ENCODE measurements around the gene TBC1D3E. TPM values are rescaled to one million over a fixed set of nuclear protein-coding genes. Genes with fewer than 3 reads are reported as not detected.
"Not testable (repeated sequence)": the region's sequence is repeated elsewhere in the genome, so short reads cannot be mapped to it uniquely, and the experiment has no call there.

Gene TBC1D3E
- polyA plus RNA-seq (ENCODE audit: insufficient read length in 4 of 4) = not detected

DNA sequence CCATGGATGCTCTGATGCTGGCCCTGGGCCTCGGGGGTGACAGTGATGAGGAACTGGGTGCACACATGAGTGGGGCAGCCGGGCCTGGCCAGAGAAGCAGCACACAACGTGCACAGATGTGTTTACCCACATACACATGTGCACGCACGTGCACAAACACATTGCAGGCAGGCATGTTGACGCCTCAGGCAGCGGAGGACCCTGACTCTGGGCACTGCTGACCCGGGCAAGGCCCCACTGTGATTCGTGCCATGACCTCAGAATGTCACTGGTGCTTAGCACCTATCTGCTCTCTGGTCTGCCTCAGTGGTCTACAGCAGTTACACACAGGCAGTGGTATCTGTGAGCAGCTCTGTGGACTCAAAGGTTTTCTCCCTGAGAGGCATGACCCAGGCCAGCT, at the start of gene TBC1D3E:
TBC1D3E (plus strand) TSS at position 301 of the 400 bp plus-strand sequence. CDS start 1,545 bp downstream, outside the sequence.
- DNase-seq (ENCODE audit: low read depth in 4 of 4, low spot score in 3 of 4) = not testable (repeated sequence)

DNA sequence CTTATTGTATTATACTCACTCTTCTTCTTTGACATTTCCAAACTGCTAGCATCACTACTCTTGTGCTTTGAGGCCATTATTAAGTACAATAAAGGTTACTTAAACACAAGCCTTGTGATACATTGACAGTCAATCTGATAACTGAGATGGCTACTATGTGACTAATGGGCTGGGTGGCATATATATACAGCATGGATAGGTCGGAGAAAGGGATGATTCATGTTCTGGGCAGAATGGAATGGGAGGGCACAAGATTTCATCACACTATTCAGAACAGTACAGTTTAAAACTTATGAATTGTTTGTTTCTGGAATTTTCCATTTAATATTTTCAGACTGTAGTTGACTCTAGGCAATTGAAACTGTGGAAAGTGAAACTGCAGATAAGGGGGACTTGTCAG, 40.4 kb upstream of the TBC1D3E start:
- DNase-seq (ENCODE audit: low read depth in 4 of 4, low spot score in 3 of 4) = not testable (repeated sequence)

DNA sequence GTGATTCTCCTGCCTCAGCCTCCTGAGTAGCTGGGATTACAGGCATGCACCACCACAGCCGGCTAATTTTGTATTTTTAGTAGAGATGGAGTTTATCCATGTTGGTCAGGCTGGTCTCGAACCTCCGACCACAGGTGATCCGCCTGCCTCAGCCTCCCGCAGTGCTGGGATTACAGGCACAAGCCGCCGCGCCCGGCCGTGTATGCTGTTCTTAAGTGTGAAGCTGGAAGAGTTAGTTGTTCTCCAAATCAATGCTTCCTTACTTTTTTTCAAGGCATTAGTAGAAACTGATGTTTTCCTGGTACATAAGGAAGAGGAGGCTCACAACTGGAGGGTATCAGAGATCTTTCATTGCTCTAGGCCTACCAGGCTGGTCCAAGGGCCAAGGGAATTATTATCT, 39.6 kb upstream of the TBC1D3E start:
- DNase-seq (ENCODE audit: low read depth in 4 of 4, low spot score in 3 of 4) = not testable (repeated sequence)

DNA sequence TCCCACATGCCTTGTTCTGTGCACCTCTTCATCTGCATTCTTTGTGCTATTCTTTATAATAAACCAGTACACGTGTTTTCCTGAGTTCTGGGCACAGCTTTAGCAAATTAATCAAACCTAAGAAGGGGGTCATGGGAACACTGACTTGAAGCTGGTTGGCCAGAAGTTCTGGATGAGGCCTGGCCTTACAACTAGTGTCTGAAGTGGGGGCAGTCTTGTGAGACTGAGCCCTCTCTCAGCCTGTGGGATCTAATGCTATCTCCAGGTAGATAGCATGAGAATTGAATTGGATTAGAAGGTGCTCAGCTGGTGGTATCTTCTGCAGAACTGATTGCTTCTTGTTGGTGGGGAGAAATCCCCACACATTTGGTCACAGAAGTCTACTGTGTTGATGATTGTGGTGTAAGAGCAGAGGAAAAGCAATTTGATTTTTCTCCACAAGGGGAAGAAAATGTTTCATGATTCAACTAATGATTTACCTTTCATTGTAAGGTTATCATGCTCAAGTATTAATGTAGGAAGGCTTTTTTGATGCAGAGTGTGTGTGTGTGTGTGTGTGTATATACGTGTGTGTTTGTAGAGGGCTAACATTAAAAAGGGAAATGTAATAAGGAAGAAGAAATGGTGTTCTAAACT, 33.6 kb upstream of the TBC1D3E start:
- DNase-seq (ENCODE audit: low read depth in 4 of 4, low spot score in 3 of 4) = not testable (repeated sequence)

DNA sequence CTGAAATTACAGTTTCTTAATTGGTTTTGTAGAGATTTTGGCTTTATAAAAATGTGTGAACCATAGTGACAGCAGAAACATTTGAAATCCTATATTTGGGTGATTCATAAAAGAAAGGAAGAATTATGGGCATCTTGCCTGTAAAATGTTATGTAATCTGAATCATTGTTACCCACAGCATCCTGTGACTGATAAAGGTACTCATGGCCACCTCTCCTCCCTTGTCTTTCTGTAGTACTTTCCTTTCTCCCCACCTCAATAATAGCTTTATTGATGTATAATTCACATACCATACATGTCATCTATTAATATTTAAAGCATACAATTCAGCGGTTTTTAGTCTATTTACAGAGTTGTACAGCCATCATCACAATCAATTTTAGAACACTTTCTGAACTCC, 28.5 kb upstream of the TBC1D3E start:
- DNase-seq (ENCODE audit: low read depth in 4 of 4, low spot score in 3 of 4) = not testable (repeated sequence)

DNA sequence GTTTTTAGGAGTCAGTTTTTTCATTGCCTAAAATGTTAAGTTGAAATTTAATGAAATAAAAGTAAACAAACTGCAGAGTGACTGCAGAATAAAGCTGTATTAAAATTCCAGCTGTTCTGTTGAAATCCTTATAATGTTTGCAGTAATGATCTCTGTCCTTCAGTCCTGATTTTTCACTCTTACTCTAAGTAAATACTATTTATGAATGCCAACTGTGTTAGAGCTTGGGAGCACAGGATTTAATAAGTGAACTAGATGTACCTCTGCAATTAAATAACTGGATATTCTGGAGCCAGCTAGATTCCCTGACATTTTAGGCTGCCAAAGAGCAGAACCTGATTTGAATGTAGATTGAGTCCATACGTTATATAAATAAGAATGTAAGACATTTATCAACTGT, 7.9 kb upstream of the TBC1D3E start:
- not testable (repeated sequence) for DNase-seq (ENCODE audit: low read depth in 4 of 4, low spot score in 3 of 4)

DNA sequence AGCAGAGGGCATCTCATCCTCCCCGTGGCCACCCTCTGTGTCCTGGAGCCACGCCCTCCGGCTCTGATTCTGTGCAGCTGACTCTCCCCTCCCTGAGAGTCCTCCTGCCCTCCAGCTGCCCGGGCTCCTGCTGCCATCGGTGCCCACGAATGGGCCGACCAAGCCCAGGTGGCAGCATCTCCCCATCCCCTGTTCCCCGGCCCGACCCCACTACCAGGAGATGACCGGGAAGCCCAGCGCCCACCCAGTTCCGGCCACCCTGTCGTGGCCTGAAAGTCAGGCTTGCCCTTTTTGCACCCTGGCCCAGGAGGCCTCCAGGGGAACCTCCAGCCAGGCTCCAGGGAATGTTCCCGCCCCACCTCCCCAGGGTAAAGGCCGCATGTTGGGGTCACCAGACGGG, 7.1 kb downstream of the TBC1D3E start:
- not testable (repeated sequence) for DNase-seq (ENCODE audit: low read depth in 4 of 4, low spot score in 3 of 4)

Other genes starting within 250 kb of the TBC1D3E start
- 1 to 10 TPM in 1 of 4 donors, not detected in 3; 8.1 TPM for gene TBC1D3K, start 203.5 kb upstream of the TBC1D3E start, polyA plus RNA-seq (ENCODE audit: insufficient read length in 4 of 4)
- gene TBC1D3L, start 138.9 kb upstream of the TBC1D3E start, polyA plus RNA-seq (ENCODE audit: insufficient read length in 4 of 4) = 10 to 100 TPM; 12.5 to 28.5 (median 18.8) TPM
- 1 to 10 TPM in 1 of 4 donors, under 1 TPM in 1, not detected in 2; 0.76 to 1.7 TPM for gene TBC1D3D, start 124.0 kb upstream of the TBC1D3E start, polyA plus RNA-seq (ENCODE audit: insufficient read length in 4 of 4)
- 1 to 10 TPM in 1 of 4 donors, under 1 TPM in 1, not detected in 2; 0.33 to 3.3 TPM for gene TBC1D3C, start 59.3 kb upstream of the TBC1D3E start, polyA plus RNA-seq (ENCODE audit: insufficient read length in 4 of 4)
- not detected for gene TBC1D3, start 64.6 kb downstream of the TBC1D3E start, polyA plus RNA-seq (ENCODE audit: insufficient read length in 4 of 4)
- gene MRPL45, start 169.2 kb downstream of the TBC1D3E start, polyA plus RNA-seq (ENCODE audit: insufficient read length in 4 of 4) = 10 to 100 TPM; 46.1 to 76.0 (median 63.5) TPM
- gene GPR179, start 216.0 kb downstream of the TBC1D3E start, polyA plus RNA-seq (ENCODE audit: insufficient read length in 4 of 4) = under 1 TPM; 0.05 to 0.29 (median 0.09) TPM
- 10 to 100 TPM; 14.9 to 22.7 (median 18.8) TPM for gene SOCS7, start 223.9 kb downstream of the TBC1D3E start, polyA plus RNA-seq (ENCODE audit: insufficient read length in 4 of 4)